HepG2 (cell line): ENCODE data around the gene NDUFB10. TPM values are rescaled to one million over a fixed set of nuclear protein-coding genes. Genes with fewer than 3 reads are reported as not detected.

Source experiments
- ARHGAP35 ChIP-seq: sonication (generic); formaldehyde crosslinking; IDR thresholded peaks from 2 replicates; pipeline ENCODE4 v1.9.0; 2022; ENCODE audit warnings: mild to moderate bottlenecking, inconsistent platforms, moderate library complexity, missing genetic modification reagents, borderline replicate concordance
- ATF7 ChIP-seq, 2 experiments: fragments of 450-650 bp in 1 of 2; sonication (generic) in 1 of 2; formaldehyde crosslinking in 1 of 2; IDR thresholded peaks; 2 replicates each; pipeline versions ENCODE4 v1.4.0 to v1.6.1; 2016 to 2020; ENCODE audit warnings: antibody characterized with exemption in 1 of 2, mild to moderate bottlenecking in 1 of 2, missing genetic modification reagents in 1 of 2
- CBX2 ChIP-seq, 2 experiments: fragments of 200-600 bp in 1 of 2; sonication (generic); formaldehyde crosslinking in 1 of 2; IDR thresholded peaks; 2 replicates each; pipeline versions ENCODE4 v1.7.0 to v1.8.1; 2018 to 2022; ENCODE audit warnings: low read depth in 2 of 2, low read length in 1 of 2, mild to moderate bottlenecking in 1 of 2, missing genetic modification reagents in 1 of 2
- CEBPG ChIP-seq: IDR thresholded peaks from 2 replicates; pipeline ENCODE4 v1.6.1; 2016
- EHMT2 ChIP-seq: fragments of 200-600 bp; sonication (generic); IDR thresholded peaks from 2 replicates; pipeline ENCODE4 v1.7.0; 2017; ENCODE audit warnings: antibody characterized with exemption, low read depth, low read length, borderline replicate concordance
- EP300 ChIP-seq, 3 experiments: sonication (generic) in 1 of 3; formaldehyde crosslinking in 1 of 3; IDR thresholded peaks; 2 replicates each; pipeline versions ENCODE4 v1.5.1 to v1.6.1; 2011 to 2020; ENCODE audit warnings: low read depth in 2 of 3, low read length in 2 of 3, borderline replicate concordance in 1 of 3, improper control_type of control experiment in 1 of 3, mild to moderate bottlenecking in 1 of 3, missing genetic modification reagents in 1 of 3, moderate library complexity in 1 of 3
- GMEB1 ChIP-seq: sonication (generic); formaldehyde crosslinking; IDR thresholded peaks from 2 replicates; pipeline ENCODE4 v1.5.1; 2020; ENCODE audit warnings: missing genetic modification reagents, mild to moderate bottlenecking, borderline replicate concordance
- HMGXB3 ChIP-seq: sonication (generic); formaldehyde crosslinking; IDR thresholded peaks from 2 replicates; pipeline ENCODE4 v1.4.0; 2020; ENCODE audit warnings: missing genetic modification reagents, borderline replicate concordance
- ONECUT2 ChIP-seq: sonication (generic); formaldehyde crosslinking; IDR thresholded peaks from 2 replicates; pipeline ENCODE4 v1.4.0; 2020; ENCODE audit warnings: missing genetic modification reagents
- ZNF292 ChIP-seq: sonication (generic); formaldehyde crosslinking; IDR thresholded peaks from 2 replicates; pipeline ENCODE4 v1.8.1; 2022; ENCODE audit warnings: mild to moderate bottlenecking, low read depth, missing genetic modification reagents, borderline replicate concordance
- ZNF766 ChIP-seq: sonication (generic); formaldehyde crosslinking; IDR thresholded peaks from 2 replicates; pipeline ENCODE4 v1.5.0; 2020; ENCODE audit warnings: missing genetic modification reagents, borderline replicate concordance
- ZNF782 ChIP-seq: sonication (generic); formaldehyde crosslinking; IDR thresholded peaks from 2 replicates; pipeline ENCODE4 v1.4.0; 2020; ENCODE audit warnings: missing genetic modification reagents, mild to moderate bottlenecking, borderline replicate concordance
- polyA plus RNA-seq, 8 experiments: library from polyadenylated mRNA; depleted of rRNA in 3 of 8; stranded (reverse) in 7 of 8; unstranded in 1 of 8; fragments of >200 nt; fragmentation: Illumina TruSeq in 4 of 8; extraction: Trizol in 4 of 8; gene quantifications; 2 replicates each; pipeline versions ENCODE4 v1.2.1 to v1.2.3, GENCODE V29; 2011 to 2016; ENCODE audit warnings: low read depth in 4 of 8, missing spikeins in 1 of 8, mixed read lengths in 1 of 8; ENCODE audit not compliant: insufficient read depth in 1 of 8
- total RNA-seq, 5 experiments: library from RNA; depleted of rRNA; stranded (reverse); fragments of >200 nt; fragmentation: Illumina TruSeq; extraction: Trizol; gene quantifications; 2 replicates each; pipeline ENCODE4 v1.2.3, GENCODE V29; 2016; ENCODE audit warnings: low read depth in 1 of 5
- TF ChIP-seq, protein P1 (sequence below): sonication (generic); formaldehyde crosslinking; IDR thresholded peaks from 2 replicates; pipeline ENCODE4 v1.4.0; 2020; ENCODE audit warnings: mild to moderate bottlenecking, missing genetic modification reagents
- TF ChIP-seq, protein P2 (sequence below): sonication (generic); formaldehyde crosslinking; IDR thresholded peaks from 2 replicates; pipeline ENCODE4 v1.5.0; 2020; ENCODE audit warnings: mild to moderate bottlenecking, missing genetic modification reagents
- TF ChIP-seq, protein P3 (sequence below): sonication (generic); formaldehyde crosslinking; IDR thresholded peaks from 2 replicates; pipeline ENCODE4 v1.4.0; 2020; ENCODE audit warnings: mild to moderate bottlenecking, missing genetic modification reagents

The NDUFB10 gene
- total and polyA plus RNA-seq, 2 of the 13 experiments (the other 11 are each of a cell fraction or from before 2014, with no cell fraction given), result 68.6 to 157 TPM

DNA sequence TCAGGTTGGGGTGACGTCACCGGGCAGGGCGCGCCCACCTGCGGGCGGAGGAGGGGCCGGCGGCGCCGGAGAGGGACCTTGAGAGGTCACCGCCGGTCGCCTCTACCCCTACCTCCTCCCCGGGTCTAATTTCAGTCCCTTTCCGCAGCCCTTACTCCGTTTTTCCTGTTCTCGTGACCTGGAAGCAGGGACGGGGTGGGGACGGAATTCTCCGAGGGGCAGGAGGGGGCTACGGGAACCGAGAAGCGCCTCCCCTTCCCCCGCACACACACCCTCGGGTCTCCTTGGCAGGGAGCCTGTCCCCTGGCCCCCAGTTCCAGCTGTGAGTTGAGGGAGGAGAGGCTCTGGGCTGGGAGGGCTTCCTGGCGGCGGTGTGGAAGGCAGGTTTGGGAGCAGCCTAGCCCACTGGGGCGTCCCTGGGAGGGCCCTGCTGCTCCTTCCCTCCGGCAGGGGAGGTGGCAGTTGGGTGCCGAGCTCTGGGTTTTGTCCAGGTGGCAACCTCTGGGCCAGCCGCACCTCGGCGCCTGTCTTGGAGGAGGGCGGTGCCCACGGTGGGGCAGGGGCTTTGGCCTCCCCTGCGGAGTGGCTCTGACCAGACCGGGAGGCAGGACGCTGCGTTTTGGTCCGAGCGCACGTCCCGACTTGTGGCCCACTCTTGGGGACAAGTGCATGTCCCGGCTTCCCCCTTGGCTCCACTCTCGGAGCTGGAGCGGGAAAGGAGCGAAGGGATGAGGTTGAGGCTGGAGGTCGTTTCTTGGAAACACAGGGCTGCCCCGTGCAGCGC lies 31.2 kb downstream of the NDUFB10 start (continued):
- TF ChIP-seq CBX2 (IDR thresholded peaks at IDR 0.05; ENCODE audit: low read depth, low read length) (no peak), CBX2 (CRISPR knock-in tag; IDR thresholded peaks at IDR 0.05; ENCODE audit: low read depth) (no peak), GMEB1 (no peak), ARHGAP35 (no peak; the same call in 1 of the 2 replicates), EHMT2 (no peak), EP300 (IDR thresholded peaks at IDR 0.05; ENCODE audit: low read depth in 2 of 2, low read length in 2 of 2) (no peak), EP300 (CRISPR knock-in tag; IDR thresholded peaks at IDR 0.05; ENCODE audit: borderline replicate concordance) (no peak), ATF7 (IDR thresholded peaks at IDR 0.05) (peak; percentile 91), ATF7 (CRISPR knock-in tag; IDR thresholded peaks at IDR 0.05) (peak; percentile 87), ZNF766 (CRISPR knock-in tag) (no peak), HMGXB3 (no peak), ONECUT2 (no peak), ZNF782 (CRISPR knock-in tag) (no peak), CEBPG (CRISPR knock-in tag) (no peak), ZNF292 (CRISPR knock-in tag) (no peak)
- TF ChIP-seq, protein P1, sequence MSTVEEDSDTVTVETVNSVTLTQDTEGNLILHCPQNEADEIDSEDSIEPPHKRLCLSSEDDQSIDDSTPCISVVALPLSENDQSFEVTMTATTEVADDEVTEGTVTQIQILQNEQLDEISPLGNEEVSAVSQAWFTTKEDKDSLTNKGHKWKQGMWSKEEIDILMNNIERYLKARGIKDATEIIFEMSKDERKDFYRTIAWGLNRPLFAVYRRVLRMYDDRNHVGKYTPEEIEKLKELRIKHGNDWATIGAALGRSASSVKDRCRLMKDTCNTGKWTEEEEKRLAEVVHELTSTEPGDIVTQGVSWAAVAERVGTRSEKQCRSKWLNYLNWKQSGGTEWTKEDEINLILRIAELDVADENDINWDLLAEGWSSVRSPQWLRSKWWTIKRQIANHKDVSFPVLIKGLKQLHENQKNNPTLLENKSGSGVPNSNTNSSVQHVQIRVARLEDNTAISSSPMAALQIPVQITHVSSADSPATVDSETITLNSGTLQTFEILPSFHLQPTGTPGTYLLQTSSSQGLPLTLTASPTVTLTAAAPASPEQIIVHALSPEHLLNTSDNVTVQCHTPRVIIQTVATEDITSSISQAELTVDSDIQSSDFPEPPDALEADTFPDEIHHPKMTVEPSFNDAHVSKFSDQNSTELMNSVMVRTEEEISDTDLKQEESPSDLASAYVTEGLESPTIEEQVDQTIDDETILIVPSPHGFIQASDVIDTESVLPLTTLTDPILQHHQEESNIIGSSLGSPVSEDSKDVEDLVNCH (CRISPR knock-in tag), result no peak
- TF ChIP-seq, protein P2, sequence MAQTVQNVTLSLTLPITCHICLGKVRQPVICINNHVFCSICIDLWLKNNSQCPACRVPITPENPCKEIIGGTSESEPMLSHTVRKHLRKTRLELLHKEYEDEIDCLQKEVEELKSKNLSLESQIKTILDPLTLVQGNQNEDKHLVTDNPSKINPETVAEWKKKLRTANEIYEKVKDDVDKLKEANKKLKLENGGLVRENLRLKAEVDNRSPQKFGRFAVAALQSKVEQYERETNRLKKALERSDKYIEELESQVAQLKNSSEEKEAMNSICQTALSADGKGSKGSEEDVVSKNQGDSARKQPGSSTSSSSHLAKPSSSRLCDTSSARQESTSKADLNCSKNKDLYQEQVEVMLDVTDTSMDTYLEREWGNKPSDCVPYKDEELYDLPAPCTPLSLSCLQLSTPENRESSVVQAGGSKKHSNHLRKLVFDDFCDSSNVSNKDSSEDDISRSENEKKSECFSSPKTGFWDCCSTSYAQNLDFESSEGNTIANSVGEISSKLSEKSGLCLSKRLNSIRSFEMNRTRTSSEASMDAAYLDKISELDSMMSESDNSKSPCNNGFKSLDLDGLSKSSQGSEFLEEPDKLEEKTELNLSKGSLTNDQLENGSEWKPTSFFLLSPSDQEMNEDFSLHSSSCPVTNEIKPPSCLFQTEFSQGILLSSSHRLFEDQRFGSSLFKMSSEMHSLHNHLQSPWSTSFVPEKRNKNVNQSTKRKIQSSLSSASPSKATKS (CRISPR knock-in tag), result no peak
- TF ChIP-seq, protein P3, sequence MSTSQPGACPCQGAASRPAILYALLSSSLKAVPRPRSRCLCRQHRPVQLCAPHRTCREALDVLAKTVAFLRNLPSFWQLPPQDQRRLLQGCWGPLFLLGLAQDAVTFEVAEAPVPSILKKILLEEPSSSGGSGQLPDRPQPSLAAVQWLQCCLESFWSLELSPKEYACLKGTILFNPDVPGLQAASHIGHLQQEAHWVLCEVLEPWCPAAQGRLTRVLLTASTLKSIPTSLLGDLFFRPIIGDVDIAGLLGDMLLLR (CRISPR knock-in tag), result no peak
